GF-D8 (cell line): Measurements from ENCODE around the gene HERC4.

Experiments
- DNase-seq: peaks from one replicate; lab custom pipeline; 2025; lab: John Stamatoyannopoulos, UW

Gene HERC4

GRCh38 chr10:67965456-67965855, 109.6 kb downstream of the HERC4 start:
- DNase-seq: no peak

GRCh38 chr10:67959839-67960476, 115.1 kb downstream of the HERC4 start:
- DNase-seq: no peak

- DNase-seq: no peak
Observed at GRCh38 chr10:67955614-67956013, 119.5 kb downstream of the HERC4 start.

GRCh38 chr10:67943917-67944316, 131.2 kb downstream of the HERC4 start:
- DNase-seq: no peak

GRCh38 chr10:67936416-67936815, 138.7 kb downstream of the HERC4 start:
- DNase-seq: no peak

GRCh38 chr10:67935223-67935622, 139.9 kb downstream of the HERC4 start:
- DNase-seq: no peak

GRCh38 chr10:67934336-67934735, 140.7 kb downstream of the HERC4 start:
- no peak for DNase-seq

- no peak for DNase-seq
Observed at GRCh38 chr10:67933199-67933598, 141.9 kb downstream of the HERC4 start.

- DNase-seq: no peak
Observed at GRCh38 chr10:67926951-67927350, 148.1 kb downstream of the HERC4 start.

- no peak for DNase-seq
Observed at GRCh38 chr10:67925449-67926005, 149.6 kb downstream of the HERC4 start.

- DNase-seq: no peak
Observed at GRCh38 chr10:67924136-67924535, 150.9 kb downstream of the HERC4 start.

GRCh38 chr10:67923551-67923950, 151.5 kb downstream of the HERC4 start:
- no peak for DNase-seq

- DNase-seq: no peak
Observed at GRCh38 chr10:67921065-67921464, 154.0 kb downstream of the HERC4 start.

- DNase-seq: no peak
Observed at GRCh38 chr10:67917679-67918078, 157.4 kb downstream of the HERC4 start.

GRCh38 chr10:67917169-67917568, 157.9 kb downstream of the HERC4 start:
- no peak for DNase-seq

GRCh38 chr10:67914777-67915340, 160.2 kb downstream of the HERC4 start:
- no peak for DNase-seq

- no peak for DNase-seq
Observed at GRCh38 chr10:67912331-67912946, 162.6 kb downstream of the HERC4 start.

GRCh38 chr10:67903581-67903980, 171.5 kb downstream of the HERC4 start:
- no peak for DNase-seq

- no peak for DNase-seq
Observed at GRCh38 chr10:67893637-67894036, 181.4 kb downstream of the HERC4 start.

- DNase-seq: peak; percentile 59
Observed at GRCh38 chr10:67884842-67885670, 190.0 kb downstream of the HERC4 start.

GRCh38 chr10:67884313-67884841, 190.7 kb downstream of the HERC4 start, which contains the start of gene SIRT1:
SIRT1 (plus strand) TSS chr10:67884656; CDS start chr10:67884722, 66 bp downstream.
- DNase-seq: peak; percentile 87

- no peak for DNase-seq
Observed at GRCh38 chr10:67883710-67884312, 191.3 kb downstream of the HERC4 start.
